Measurements from ENCODE around the gene TLL1. TPM values are rescaled to one million over a fixed set of nuclear protein-coding genes. Genes with fewer than 3 reads are reported as not detected.

The TLL1 gene
- total RNA-seq, 1 experiment from 2014 or later = not detected

GRCh38 chr4:166128403-166128802, 255.4 kb downstream of the TLL1 start:
- Histone ChIP-seq H3K23me2 (ENCODE audit: insufficient read length, low read depth, low read length, poor library complexity, severe bottlenecking) (no peaks in the 10 kb centered on the region), H3K4ac (ENCODE audit: low read depth, low read length) (no peak overlapping the region), H3K27ac (ENCODE audit: insufficient read length, low read depth, low read length) (no peak overlapping the region), H2BK15ac (ENCODE audit: low read depth, low read length) (no peak overlapping the region), H4K91ac (ENCODE audit: insufficient read length, low read depth, low read length) (no peak overlapping the region), H2BK5ac (ENCODE audit: insufficient read length, low read length) (no peak overlapping the region), H3K79me2 (ENCODE audit: insufficient read depth, low read length) (no peaks in the 10 kb centered on the region), H3K18ac (ENCODE audit: insufficient read length, low read depth, low read length) (no peak overlapping the region), H3K56ac (ENCODE audit: insufficient read length, low read depth, low read length) (no peak overlapping the region), H3K27me3 (ENCODE audit: insufficient read depth, low read length) (no peaks in the 10 kb centered on the region), H2AFZ (ENCODE audit: low read length) (no peak overlapping the region), H3K14ac (ENCODE audit: insufficient read depth, low read length) (no peak overlapping the region), H4K8ac (replicated peaks; ENCODE audit: insufficient read length, low read depth, low read length) (no peak overlapping the region), H4K20me1 (ENCODE audit: control insufficient read depth, insufficient read depth, insufficient read length) (no peaks in the 10 kb centered on the region), H4K5ac (ENCODE audit: insufficient read length, low read depth, low read length) (no peak overlapping the region), H3T11ph (ENCODE audit: low read length) (no peak overlapping the region), H2BK20ac (ENCODE audit: low read depth, low read length, poor library complexity, severe bottlenecking) (no peak overlapping the region), H2BK12ac (ENCODE audit: insufficient read length, low read depth, low read length) (no peak overlapping the region), H3K4me1 (ENCODE audit: insufficient read depth, low read length) (no peaks in the 10 kb centered on the region), H3K9me3 (ENCODE audit: control insufficient read depth, low read depth, low read length) (no peaks in the 10 kb centered on the region), H3K23ac (ENCODE audit: insufficient read length, low read depth, low read length) (no peak overlapping the region), H3K9ac (ENCODE audit: extremely low read depth, insufficient read length, low read length) (no peak overlapping the region), H2BK120ac (ENCODE audit: low read depth, low read length, poor library complexity, severe bottlenecking) (no peak overlapping the region), H3K79me1 (ENCODE audit: insufficient read depth, low read depth, low read length, poor library complexity, severe bottlenecking) (no peaks in the 10 kb centered on the region), H3K4me2 (ENCODE audit: insufficient read depth, insufficient read length, low read length) (no peak overlapping the region), H2AK5ac (ENCODE audit: insufficient read length, low read length) (no peak overlapping the region)
- WGBS (ENCODE audit: extremely low coverage, insufficient read length, low lambda C conversion rate) = no CpG with 5 or more reads among the region's 1 CpG
- Mint-ChIP-seq H3K9me3 (no peaks in the 10 kb centered on the region), H3K36me3 (ENCODE audit: insufficient read depth in 1 of 3, low read depth in 3 of 3) (no peaks in the 10 kb centered on the region), H3K27ac (no peak overlapping the region), H3K4me1 (no peaks in the 10 kb centered on the region), H3K27me3 (ENCODE audit: low read depth) (no peaks in the 10 kb centered on the region), H3K4me3 (no peak overlapping the region)
- no peak for TF ChIP-seq CTCF (conservative IDR thresholded peaks at IDR 0.05)
- DNase-seq = no peak
